ENCODE results near the gene IL3.
A peak's percentile ranks its signal among the peaks of the same experiment; 100 is the strongest.

The IL3 gene

GRCh38 chr5:132090107-132090506, 29.7 kb downstream of the IL3 start:
- Histone ChIP-seq H3K27me3 (replicated peaks) (no peaks in the 10 kb centered on the region), H3K27ac (no peak overlapping the region), H3K36me3 (replicated peaks) (no peaks in the 10 kb centered on the region), H3K4me3 (ENCODE audit: low read depth, low read length) (no peak overlapping the region)
- no peak for TF ChIP-seq CTCF (IDR thresholded peaks at IDR 0.05; ENCODE audit: low read depth, low read length, missing control alignments)
- DNase-seq: peak; percentile 76
- in situ Hi-C loops (cut with HindIII; ENCODE audit: low pct_ligation_motif_present, low sequenced_read_pairs): no loop called here

- no peak overlapping the region for H3K27ac ChIP-seq
- in situ Hi-C loops (cut with HindIII; ENCODE audit: low pct_ligation_motif_present, low sequenced_read_pairs): no loop called here
- H3K36me3 ChIP-seq (replicated peaks): no peaks in the 10 kb centered on the region
- H3K27me3 ChIP-seq (replicated peaks): no peaks in the 10 kb centered on the region
- no peak for TF ChIP-seq CTCF (IDR thresholded peaks at IDR 0.05; ENCODE audit: low read depth, low read length, missing control alignments)
- H3K4me3 ChIP-seq (ENCODE audit: low read depth, low read length): no peak overlapping the region
- no peak for DNase-seq
These were observed 32.8 kb downstream of the IL3 start for GRCh38 chr5:132093271-132093670.

GRCh38 chr5:132094393-132095076, 34.1 kb downstream of the IL3 start:
- DNase-seq: peak; percentile 97
- in situ Hi-C loops (cut with HindIII; ENCODE audit: low pct_ligation_motif_present, low sequenced_read_pairs): no loop called here
- H3K27ac ChIP-seq: peak overlapping the region; percentile 88
- H3K27me3 ChIP-seq (replicated peaks): no peaks in the 10 kb centered on the region
- no peaks in the 10 kb centered on the region for H3K36me3 ChIP-seq (replicated peaks)
- H3K4me3 ChIP-seq (ENCODE audit: low read depth, low read length): no peak overlapping the region
- no peak for TF ChIP-seq CTCF (IDR thresholded peaks at IDR 0.05; ENCODE audit: low read depth, low read length, missing control alignments)

- Histone ChIP-seq H3K27ac (peak overlapping the region; percentile 88), H3K36me3 (replicated peaks) (no peaks in the 10 kb centered on the region), H3K4me3 (ENCODE audit: low read depth, low read length) (no peak overlapping the region), H3K27me3 (replicated peaks) (no peaks in the 10 kb centered on the region)
- DNase-seq: no peak
- in situ Hi-C loops (cut with HindIII; ENCODE audit: low pct_ligation_motif_present, low sequenced_read_pairs): no loop called here
- TF ChIP-seq CTCF (IDR thresholded peaks at IDR 0.05; ENCODE audit: low read depth, low read length, missing control alignments): no peak
These were observed 34.6 kb downstream of the IL3 start for GRCh38 chr5:132095077-132095410.

GRCh38 chr5:132095424-132095972, 35.0 kb downstream of the IL3 start:
- in situ Hi-C loops (cut with HindIII; ENCODE audit: low pct_ligation_motif_present, low sequenced_read_pairs): no loop called here
- Histone ChIP-seq H3K27ac (peak overlapping the region; percentile 88), H3K4me3 (ENCODE audit: low read depth, low read length) (no peak overlapping the region), H3K27me3 (replicated peaks) (no peaks in the 10 kb centered on the region), H3K36me3 (replicated peaks) (no peaks in the 10 kb centered on the region)
- no peak for TF ChIP-seq CTCF (IDR thresholded peaks at IDR 0.05; ENCODE audit: low read depth, low read length, missing control alignments)
- DNase-seq: no peak

- DNase-seq: no peak
- Histone ChIP-seq H3K27ac (no peak overlapping the region), H3K4me3 (ENCODE audit: low read depth, low read length) (no peak overlapping the region), H3K27me3 (replicated peaks) (no peaks in the 10 kb centered on the region), H3K36me3 (replicated peaks) (no peaks in the 10 kb centered on the region)
- TF ChIP-seq CTCF (IDR thresholded peaks at IDR 0.05; ENCODE audit: low read depth, low read length, missing control alignments): no peak
- in situ Hi-C loops (cut with HindIII; ENCODE audit: low pct_ligation_motif_present, low sequenced_read_pairs): no loop called here
These were observed 36.4 kb downstream of the IL3 start for GRCh38 chr5:132096904-132097303.
